DND-41 (cell line): ENCODE results near the gene DBNDD2.

Source experiments
- CTCF ChIP-seq: IDR thresholded peaks from 2 replicates; pipeline ENCODE4 v1.5.1; 2012; ENCODE audit warnings: borderline replicate concordance, low read length, moderate library complexity, mild to moderate bottlenecking; ENCODE audit not compliant: poor library complexity, severe bottlenecking; ENCODE audit errors: extremely low read depth
- EZH2 ChIP-seq: IDR thresholded peaks from 3 replicates; pipeline ENCODE4 v1.6.1; 2012; ENCODE audit warnings: borderline replicate concordance, low read depth, mild to moderate bottlenecking, moderate library complexity, low read length, inconsistent platforms; ENCODE audit not compliant: severe bottlenecking

DNA sequence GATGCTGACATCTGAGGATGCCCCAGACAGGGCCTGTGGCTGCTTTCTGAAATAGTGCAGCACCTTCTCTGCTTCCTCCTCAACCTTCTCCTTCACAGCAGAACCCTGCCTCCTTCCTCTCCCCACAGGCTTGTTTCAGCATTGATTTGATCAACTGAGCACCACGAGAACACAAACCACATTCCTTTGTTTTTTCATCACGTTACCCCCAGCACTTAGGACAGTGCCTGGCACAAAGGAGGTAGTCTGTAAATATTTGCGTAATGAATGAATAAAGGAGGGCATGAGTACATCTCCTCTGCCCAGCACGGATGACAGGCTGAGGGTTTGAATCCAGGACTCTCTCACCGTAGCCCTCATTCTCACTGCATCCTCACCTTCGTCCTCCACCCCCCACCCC is 40.2 kb downstream of the DBNDD2 start:
- no peak for TF ChIP-seq CTCF
- TF ChIP-seq EZH2, result no peak
